AG04449 (cell line): ENCODE data around the gene CCL28.
"Not testable (repeated sequence)": the region's sequence is repeated elsewhere in the genome, so short reads cannot be mapped to it uniquely, and the experiment has no call there.

Experiments used
- CTCF ChIA-PET: fragments of 350-600 bp; formaldehyde crosslinking; extraction: SDS; loops from one replicate; lab custom pipeline; 2021; ENCODE audit warnings: antibody characterized with exemption; lab: Yijun Ruan, JAX
- POLR2A ChIA-PET: fragments of 400-600, 350-600 bp; formaldehyde crosslinking; extraction: SDS; loops from one replicate; lab custom pipeline; 2020; ENCODE audit warnings: antibody characterized with exemption, inconsistent platforms; lab: Yijun Ruan, JAX
- DNase-seq: peaks from one replicate; pipeline ENCODE4 v3.0.0-alpha.2; 2010; ENCODE audit warnings: low read depth, low spot score
- H3K4me3 ChIP-seq: 2 replicates; pipeline ENCODE4 v1.5.1; 2011; ENCODE audit warnings: low read depth, mild to moderate bottlenecking, control low read depth, low read length
- TF ChIP-seq, protein P1 (sequence below): IDR thresholded peaks from one replicate; pipeline ENCODE4 v1.5.1; 2011; ENCODE audit warnings: mild to moderate bottlenecking, moderate library complexity, low read length, control low read depth, inconsistent platforms; ENCODE audit not compliant: insufficient read depth; ENCODE audit errors: missing control alignments

CCL28 gene

DNA sequence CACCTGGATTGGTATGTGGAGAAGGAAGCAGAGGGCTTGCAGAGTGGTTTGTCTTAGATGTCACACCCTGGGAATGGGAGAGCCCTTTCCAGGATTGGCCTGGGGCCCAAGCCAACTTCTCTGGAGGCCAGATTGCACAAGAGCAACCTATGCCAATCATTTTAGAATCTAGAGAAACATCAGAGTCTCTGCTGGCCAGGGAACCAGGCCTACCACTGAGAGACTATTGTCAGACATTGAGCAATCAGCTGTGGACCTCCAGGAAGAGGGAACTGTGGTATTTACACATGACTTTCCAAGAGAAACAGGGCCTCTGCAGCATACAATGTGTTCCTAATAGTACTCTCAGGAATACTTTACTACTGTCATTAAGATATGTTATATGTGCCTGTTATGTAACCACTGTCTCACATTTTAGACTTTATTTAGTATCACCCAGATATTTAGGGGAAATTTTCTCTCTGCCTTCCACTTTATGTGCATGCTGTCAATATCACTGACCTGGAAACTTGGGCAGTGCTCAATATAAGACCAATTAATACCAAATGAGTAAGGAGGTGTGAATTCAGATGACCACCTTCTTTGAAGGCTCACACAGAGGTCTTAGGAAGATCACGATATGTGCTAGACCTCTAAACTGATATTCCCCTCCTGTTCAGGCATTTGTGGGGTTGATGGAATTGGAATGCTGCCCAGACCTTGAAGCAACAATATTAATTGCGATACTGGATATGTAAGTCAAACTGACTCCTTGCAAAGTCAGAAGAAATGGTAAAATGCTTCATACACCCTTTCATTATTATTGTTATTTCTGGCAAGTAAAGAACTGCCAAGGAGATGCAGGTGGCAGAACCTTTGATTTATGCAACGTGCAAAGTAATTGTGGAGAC, 20.5 kb upstream of the CCL28 start:
- H3K4me3 ChIP-seq, result no peak overlapping the region
- DNase-seq, result peak; percentile 53
- TF ChIP-seq, protein P1, sequence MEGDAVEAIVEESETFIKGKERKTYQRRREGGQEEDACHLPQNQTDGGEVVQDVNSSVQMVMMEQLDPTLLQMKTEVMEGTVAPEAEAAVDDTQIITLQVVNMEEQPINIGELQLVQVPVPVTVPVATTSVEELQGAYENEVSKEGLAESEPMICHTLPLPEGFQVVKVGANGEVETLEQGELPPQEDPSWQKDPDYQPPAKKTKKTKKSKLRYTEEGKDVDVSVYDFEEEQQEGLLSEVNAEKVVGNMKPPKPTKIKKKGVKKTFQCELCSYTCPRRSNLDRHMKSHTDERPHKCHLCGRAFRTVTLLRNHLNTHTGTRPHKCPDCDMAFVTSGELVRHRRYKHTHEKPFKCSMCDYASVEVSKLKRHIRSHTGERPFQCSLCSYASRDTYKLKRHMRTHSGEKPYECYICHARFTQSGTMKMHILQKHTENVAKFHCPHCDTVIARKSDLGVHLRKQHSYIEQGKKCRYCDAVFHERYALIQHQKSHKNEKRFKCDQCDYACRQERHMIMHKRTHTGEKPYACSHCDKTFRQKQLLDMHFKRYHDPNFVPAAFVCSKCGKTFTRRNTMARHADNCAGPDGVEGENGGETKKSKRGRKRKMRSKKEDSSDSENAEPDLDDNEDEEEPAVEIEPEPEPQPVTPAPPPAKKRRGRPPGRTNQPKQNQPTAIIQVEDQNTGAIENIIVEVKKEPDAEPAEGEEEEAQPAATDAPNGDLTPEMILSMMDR, result no peak
- POLR2A ChIA-PET, result no interaction called here
- CTCF ChIA-PET, result interaction anchor here (1.5 kb wide), 1 partner anchor 51 kb away, joined by 3 read pairs; the partner anchor contains the start of gene TMEM267

DNA sequence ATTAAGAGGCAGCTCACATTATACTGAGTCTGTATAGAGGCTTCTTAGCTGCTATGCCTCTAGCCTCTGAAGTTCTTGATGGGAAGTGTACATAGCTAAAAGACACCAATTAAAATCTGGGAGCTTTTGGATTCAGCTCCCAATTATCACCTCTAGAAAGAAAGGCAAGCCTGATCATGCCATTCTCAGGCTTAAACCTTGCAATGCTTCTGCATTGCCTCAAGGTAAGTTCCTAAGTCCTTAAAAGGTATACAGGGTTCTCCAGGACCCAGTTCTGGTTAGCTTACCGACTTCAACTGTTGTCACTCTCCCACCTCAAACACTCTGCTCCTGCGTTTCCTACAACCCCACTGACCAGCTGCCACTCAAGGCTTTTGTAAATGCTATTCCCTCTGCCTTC, 17.5 kb upstream of the CCL28 start:
- DNase-seq, result no peak
- no peak overlapping the region for H3K4me3 ChIP-seq
- CTCF ChIA-PET, result no interaction called here
- POLR2A ChIA-PET, result no interaction called here
- TF ChIP-seq, protein P1, result no peak

DNA sequence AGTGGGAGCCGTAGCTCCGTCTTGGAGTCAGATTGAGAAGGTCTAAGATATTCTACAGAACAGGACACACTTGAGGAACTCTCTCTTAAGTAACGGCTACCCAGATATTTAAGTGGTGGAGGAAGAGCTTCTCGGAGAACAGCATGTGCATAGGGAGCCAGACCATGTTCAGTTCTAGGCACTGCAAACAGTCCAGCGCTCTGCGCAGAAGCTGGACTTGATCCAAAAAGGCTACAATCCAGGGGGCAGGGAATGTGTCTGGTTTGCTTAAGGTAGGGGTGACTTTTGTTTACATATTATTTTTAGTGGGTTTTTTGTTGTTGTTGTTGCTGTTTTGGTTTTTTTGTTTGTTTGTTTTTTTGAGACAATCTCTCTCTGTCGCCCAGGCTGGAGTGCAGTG, 16.8 kb upstream of the CCL28 start:
- DNase-seq, result no peak
- CTCF ChIA-PET, result no interaction called here
- TF ChIP-seq, protein P1, result no peak
- no peak overlapping the region for H3K4me3 ChIP-seq
- POLR2A ChIA-PET, result no interaction called here

DNA sequence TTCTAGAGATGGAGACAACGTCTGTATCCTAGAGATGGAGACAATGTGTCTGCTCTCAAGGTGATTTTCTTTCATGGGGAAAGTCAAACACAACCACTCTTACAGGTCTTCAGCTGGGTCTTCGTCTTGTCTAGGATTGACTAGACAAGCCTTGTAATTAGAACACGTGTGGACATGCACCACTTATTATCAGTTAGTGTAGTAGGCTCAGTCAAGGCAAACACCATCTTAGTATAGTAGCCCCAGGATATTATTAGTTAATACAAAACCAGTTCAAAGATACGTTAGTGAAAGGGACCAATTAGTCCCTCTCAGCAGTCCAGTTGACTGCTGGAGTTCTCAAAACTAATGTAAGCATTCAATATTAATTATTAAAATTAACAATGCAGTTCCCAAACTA, 15.1 kb upstream of the CCL28 start:
- TF ChIP-seq, protein P1, result no peak
- H3K4me3 ChIP-seq, result no peak overlapping the region
- CTCF ChIA-PET, result interaction anchor here (1.1 kb wide), 1 partner anchor 114 kb away, joined by 3 read pairs; the partner anchor contains the start of gene HMGCS1
- DNase-seq, result no peak
- POLR2A ChIA-PET, result no interaction called here

DNA sequence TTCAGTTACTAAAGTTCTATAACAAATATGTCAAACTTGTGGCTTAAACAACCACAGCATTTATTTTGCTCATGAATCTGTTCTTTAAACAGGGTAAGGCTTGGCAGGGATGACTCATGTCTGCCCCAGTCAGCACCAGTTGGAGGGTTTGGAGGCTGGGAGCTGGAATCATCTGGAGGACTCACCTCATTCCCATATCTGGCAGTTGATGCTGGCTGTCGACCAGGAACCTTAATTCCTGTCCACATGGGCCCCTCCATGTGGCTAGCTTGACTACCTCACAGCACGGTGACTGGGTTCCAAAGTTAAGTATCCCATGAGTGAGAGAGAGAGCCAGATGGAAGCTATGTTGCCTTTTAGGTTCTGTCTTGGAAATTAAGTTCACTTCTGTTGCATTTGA, 13.8 kb upstream of the CCL28 start:
- peak; percentile 49 for DNase-seq
- ChIA-PET CTCF (interaction anchor here (1.0 to 1.3 kb wide), 3 partner anchors 13 to 201 kb away, joined by 3 read pairs; partner anchors contain the start of gene CCL28), POLR2A (interaction anchor here (0.5 kb wide), 1 partner anchor 89 kb away, joined by 4 read pairs; the partner anchor contains the start of gene C5orf34)
- no peak overlapping the region for H3K4me3 ChIP-seq
- TF ChIP-seq, protein P1, result no peak

DNA sequence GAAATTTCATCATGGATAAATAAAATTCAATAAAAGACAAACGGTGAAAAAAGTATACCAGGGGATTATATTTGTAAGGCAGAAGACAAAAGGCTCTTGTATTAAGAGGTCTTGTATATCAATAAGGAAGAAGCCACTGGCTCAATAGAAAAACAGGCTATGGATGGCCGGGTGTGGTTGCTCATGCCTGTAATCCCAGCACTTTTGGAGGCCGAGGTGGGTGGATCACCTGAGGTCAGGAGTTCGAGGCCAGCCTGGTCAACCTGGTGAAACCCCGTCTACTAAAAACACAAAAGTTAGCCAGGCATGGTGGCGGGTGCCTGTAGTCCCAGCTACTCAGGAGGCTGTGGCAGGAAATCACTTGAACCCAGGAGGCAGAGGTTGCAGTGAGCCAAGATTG, 10.9 kb upstream of the CCL28 start:
- DNase-seq, POLR2A ChIA-PET, CTCF ChIA-PET, H3K4me3 ChIP-seq: not testable (repeated sequence)

DNA sequence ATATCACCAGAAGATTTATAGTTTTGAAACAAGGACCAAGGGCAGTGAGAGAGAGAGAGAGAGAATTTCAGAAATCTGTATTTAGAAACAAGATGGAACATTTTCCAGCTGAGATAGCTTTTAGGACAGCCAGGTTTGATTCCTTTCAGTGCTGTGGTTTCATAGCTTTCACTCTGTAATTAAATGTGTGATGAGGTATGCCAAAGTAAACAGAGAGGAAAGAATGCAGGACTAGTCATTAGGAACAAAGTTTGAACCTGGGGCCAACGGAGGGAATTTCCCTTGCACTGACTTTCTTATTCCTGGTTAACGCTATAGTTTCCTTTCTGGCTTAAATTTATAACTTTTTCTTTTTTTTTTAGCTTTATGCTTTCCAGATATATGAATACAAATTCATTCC, 10.0 kb upstream of the CCL28 start:
- CTCF ChIA-PET, result interaction anchor here (0.9 kb wide), 1 partner anchor 32 kb away, joined by 3 read pairs; no protein-coding TSS in a partner anchor
- POLR2A ChIA-PET, result no interaction called here
- no peak overlapping the region for H3K4me3 ChIP-seq
- DNase-seq, result no peak
- TF ChIP-seq, protein P1, result no peak
